GM12878 (cell line): ENCODE results near the gene ENDOU. TPM values are rescaled to one million over a fixed set of nuclear protein-coding genes. Genes with fewer than 3 reads are reported as not detected.
A peak's percentile ranks its signal among the peaks of the same experiment; 100 is the strongest.

ENCODE experiments used
- ATF7 ChIP-seq: fragments of 450-650 bp; IDR thresholded peaks from 2 replicates; pipeline ENCODE4 v1.6.1; 2016; ENCODE audit warnings: low read depth, mild to moderate bottlenecking
- CBFB ChIP-seq: IDR thresholded peaks from 2 replicates; pipeline ENCODE4 v1.6.1; 2016; ENCODE audit warnings: antibody characterized with exemption, low read depth
- CBX3 ChIP-seq: fragments of 200-600 bp; sonication (generic); IDR thresholded peaks from 2 replicates; pipeline ENCODE4 v1.6.1; 2016; ENCODE audit warnings: low read depth, borderline replicate concordance
- CEBPB ChIP-seq, 2 experiments: fragments of 150-350 bp in 1 of 2; IDR thresholded peaks; 2 replicates each; pipeline ENCODE4 v1.6.1; 2012 to 2014; ENCODE audit warnings: low read depth in 2 of 2, low read length in 2 of 2, borderline replicate concordance in 1 of 2, inconsistent platforms in 1 of 2
- CHD4 ChIP-seq: fragments of 200-600 bp; sonication (generic); IDR thresholded peaks from 2 replicates; pipeline ENCODE4 v1.6.1; 2016; ENCODE audit warnings: mild to moderate bottlenecking
- ESRRA ChIP-seq: IDR thresholded peaks from 2 replicates; pipeline ENCODE4 v1.6.1; 2012; ENCODE audit warnings: mild to moderate bottlenecking, low read length, improper control_type of control experiment
- FOS ChIP-seq: IDR thresholded peaks from 3 replicates; pipeline ENCODE4 v1.6.1; 2011; ENCODE audit warnings: borderline replicate concordance; ENCODE audit not compliant: insufficient read length; ENCODE audit errors: extremely low read depth
- HDGF ChIP-seq: fragments of 450-650 bp; IDR thresholded peaks from 2 replicates; pipeline ENCODE4 v1.6.1; 2016; ENCODE audit warnings: antibody characterized with exemption
- MTA2 ChIP-seq: fragments of 450-650 bp; IDR thresholded peaks from 2 replicates; pipeline ENCODE4 v1.6.1; 2016; ENCODE audit warnings: low read depth, mild to moderate bottlenecking, moderate library complexity
- NFXL1 ChIP-seq: fragments of 450-650 bp; IDR thresholded peaks from 2 replicates; pipeline ENCODE4 v1.6.1; 2017; ENCODE audit warnings: antibody characterized with exemption, mild to moderate bottlenecking, borderline replicate concordance
- NR2F1 ChIP-seq: fragments of 450-650 bp; conservative IDR thresholded peaks from 2 replicates; pipeline ENCODE4 v1.6.1; 2017; ENCODE audit warnings: mild to moderate bottlenecking
- RBBP5 ChIP-seq: fragments of 200-600 bp; sonication (generic); conservative IDR thresholded peaks from 2 replicates; pipeline ENCODE4 v1.6.1; 2016
- RUNX3 ChIP-seq: IDR thresholded peaks from 2 replicates; pipeline ENCODE4 v1.6.1; 2012; ENCODE audit warnings: low read length, inconsistent platforms
- SMC3 ChIP-seq: IDR thresholded peaks from 2 replicates; pipeline ENCODE4 v1.6.1; 2011; ENCODE audit warnings: low read length, improper control_type of control experiment, borderline replicate concordance
- polyA plus RNA-seq, 11 experiments: library from polyadenylated mRNA; depleted of rRNA in 4 of 11; unstranded in 6 of 11; stranded (reverse) in 5 of 11; fragments of >200 nt; fragmentation: Nextera tagmentation in 4 of 11; fragmentation: Illumina TruSeq in 1 of 11; extraction: Ambion mirVana in 4 of 11; extraction: Trizol in 1 of 11; gene quantifications; 1 replicate in 1 of 11; 2 replicates in 10 of 11; pipeline versions ENCODE4 v1.2.1 to v1.2.3, GENCODE V29; 2011 to 2016; ENCODE audit warnings: inconsistent platforms in 2 of 11, missing spikeins in 2 of 11, low read depth in 1 of 11
- total RNA-seq, 4 experiments: library from RNA; depleted of rRNA in 3 of 4; stranded (reverse); fragments of >200 nt in 3 of 4; fragmentation: Illumina TruSeq in 1 of 4; extraction: Trizol in 1 of 4; gene quantifications; 2 replicates each; pipeline versions ENCODE4 v1.2.1 to v1.2.3, GENCODE V29; 2013 to 2021
- TF ChIP-seq, protein P1 (sequence below): IDR thresholded peaks from 2 replicates; pipeline ENCODE4 v1.6.1; 2011; ENCODE audit warnings: low read depth, low read length, improper control_type of control experiment, borderline replicate concordance
- TF ChIP-seq, protein P2 (sequence below): fragments of 450-650 bp; IDR thresholded peaks from 2 replicates; pipeline ENCODE4 v1.6.1; 2017; ENCODE audit warnings: mild to moderate bottlenecking, moderate library complexity
- TF ChIP-seq, protein P3 (sequence below): fragments of 450-650 bp; IDR thresholded peaks from 2 replicates; pipeline ENCODE4 v1.6.1; 2017; ENCODE audit warnings: borderline replicate concordance
- TF ChIP-seq, protein P4 (sequence below): fragments of 450-650 bp; IDR thresholded peaks from 2 replicates; pipeline ENCODE4 v1.6.1; 2016; ENCODE audit warnings: mild to moderate bottlenecking
- TF ChIP-seq, protein P5 (sequence below): fragments of 450-650 bp; formaldehyde crosslinking; IDR thresholded peaks from 2 replicates; pipeline ENCODE4 v1.4.0; 2020; ENCODE audit warnings: mild to moderate bottlenecking, moderate library complexity

ENDOU gene
- total and polyA plus RNA-seq, 10 of the 15 experiments (the other 5 are each of a cell fraction or from before 2014, with no cell fraction given) = 0.03 to 0.17 (median 0.10) TPM; not detected in 4

DNA sequence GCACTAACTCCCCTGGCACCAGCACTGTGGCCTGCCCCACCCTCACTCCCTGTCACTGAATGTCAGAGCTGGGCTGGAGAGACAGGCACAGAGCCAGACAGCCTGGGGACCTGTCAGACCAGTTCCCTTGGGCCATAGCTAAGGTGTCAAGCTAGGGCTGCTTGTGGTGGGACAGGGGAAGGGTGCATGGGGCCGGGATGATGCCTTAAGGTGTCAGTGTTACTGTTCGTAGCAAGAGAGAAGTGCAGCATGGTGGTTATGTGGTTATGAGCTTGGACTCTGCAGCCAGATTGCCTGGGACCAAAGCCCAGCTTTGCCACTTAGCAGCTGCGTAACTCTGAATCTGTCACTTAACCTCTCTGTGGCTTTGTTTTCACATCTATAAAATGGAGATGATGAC is 29.6 kb upstream of the ENDOU start (continued):
- TF ChIP-seq SMC3 (no peak), FOS (no peak), MTA2 (no peak), NFXL1 (no peak), CHD4 (no peak), ESRRA (no peak), ATF7 (no peak), NR2F1 (no peak), CBFB (no peak), CBX3 (no peak), RBBP5 (no peak), CEBPB (IDR thresholded peaks at IDR 0.05; ENCODE audit: borderline replicate concordance in 1 of 2, low read depth in 2 of 2, low read length in 2 of 2) (no peak), HDGF (peak; percentile 20; the same call in 1 of the 2 replicates), RUNX3 (peak; percentile 61)
- TF ChIP-seq, protein P1, sequence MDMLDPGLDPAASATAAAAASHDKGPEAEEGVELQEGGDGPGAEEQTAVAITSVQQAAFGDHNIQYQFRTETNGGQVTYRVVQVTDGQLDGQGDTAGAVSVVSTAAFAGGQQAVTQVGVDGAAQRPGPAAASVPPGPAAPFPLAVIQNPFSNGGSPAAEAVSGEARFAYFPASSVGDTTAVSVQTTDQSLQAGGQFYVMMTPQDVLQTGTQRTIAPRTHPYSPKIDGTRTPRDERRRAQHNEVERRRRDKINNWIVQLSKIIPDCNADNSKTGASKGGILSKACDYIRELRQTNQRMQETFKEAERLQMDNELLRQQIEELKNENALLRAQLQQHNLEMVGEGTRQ = no peak
- TF ChIP-seq, protein P2, sequence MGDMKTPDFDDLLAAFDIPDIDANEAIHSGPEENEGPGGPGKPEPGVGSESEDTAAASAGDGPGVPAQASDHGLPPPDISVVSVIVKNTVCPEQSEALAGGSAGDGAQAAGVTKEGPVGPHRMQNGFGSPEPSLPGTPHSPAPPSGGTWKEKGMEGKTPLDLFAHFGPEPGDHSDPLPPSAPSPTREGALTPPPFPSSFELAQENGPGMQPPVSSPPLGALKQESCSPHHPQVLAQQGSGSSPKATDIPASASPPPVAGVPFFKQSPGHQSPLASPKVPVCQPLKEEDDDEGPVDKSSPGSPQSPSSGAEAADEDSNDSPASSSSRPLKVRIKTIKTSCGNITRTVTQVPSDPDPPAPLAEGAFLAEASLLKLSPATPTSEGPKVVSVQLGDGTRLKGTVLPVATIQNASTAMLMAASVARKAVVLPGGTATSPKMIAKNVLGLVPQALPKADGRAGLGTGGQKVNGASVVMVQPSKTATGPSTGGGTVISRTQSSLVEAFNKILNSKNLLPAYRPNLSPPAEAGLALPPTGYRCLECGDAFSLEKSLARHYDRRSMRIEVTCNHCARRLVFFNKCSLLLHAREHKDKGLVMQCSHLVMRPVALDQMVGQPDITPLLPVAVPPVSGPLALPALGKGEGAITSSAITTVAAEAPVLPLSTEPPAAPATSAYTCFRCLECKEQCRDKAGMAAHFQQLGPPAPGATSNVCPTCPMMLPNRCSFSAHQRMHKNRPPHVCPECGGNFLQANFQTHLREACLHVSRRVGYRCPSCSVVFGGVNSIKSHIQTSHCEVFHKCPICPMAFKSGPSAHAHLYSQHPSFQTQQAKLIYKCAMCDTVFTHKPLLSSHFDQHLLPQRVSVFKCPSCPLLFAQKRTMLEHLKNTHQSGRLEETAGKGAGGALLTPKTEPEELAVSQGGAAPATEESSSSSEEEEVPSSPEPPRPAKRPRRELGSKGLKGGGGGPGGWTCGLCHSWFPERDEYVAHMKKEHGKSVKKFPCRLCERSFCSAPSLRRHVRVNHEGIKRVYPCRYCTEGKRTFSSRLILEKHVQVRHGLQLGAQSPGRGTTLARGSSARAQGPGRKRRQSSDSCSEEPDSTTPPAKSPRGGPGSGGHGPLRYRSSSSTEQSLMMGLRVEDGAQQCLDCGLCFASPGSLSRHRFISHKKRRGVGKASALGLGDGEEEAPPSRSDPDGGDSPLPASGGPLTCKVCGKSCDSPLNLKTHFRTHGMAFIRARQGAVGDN = no peak
- TF ChIP-seq, protein P3, sequence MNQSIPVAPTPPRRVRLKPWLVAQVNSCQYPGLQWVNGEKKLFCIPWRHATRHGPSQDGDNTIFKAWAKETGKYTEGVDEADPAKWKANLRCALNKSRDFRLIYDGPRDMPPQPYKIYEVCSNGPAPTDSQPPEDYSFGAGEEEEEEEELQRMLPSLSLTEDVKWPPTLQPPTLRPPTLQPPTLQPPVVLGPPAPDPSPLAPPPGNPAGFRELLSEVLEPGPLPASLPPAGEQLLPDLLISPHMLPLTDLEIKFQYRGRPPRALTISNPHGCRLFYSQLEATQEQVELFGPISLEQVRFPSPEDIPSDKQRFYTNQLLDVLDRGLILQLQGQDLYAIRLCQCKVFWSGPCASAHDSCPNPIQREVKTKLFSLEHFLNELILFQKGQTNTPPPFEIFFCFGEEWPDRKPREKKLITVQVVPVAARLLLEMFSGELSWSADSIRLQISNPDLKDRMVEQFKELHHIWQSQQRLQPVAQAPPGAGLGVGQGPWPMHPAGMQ = no peak
- TF ChIP-seq, protein P4, sequence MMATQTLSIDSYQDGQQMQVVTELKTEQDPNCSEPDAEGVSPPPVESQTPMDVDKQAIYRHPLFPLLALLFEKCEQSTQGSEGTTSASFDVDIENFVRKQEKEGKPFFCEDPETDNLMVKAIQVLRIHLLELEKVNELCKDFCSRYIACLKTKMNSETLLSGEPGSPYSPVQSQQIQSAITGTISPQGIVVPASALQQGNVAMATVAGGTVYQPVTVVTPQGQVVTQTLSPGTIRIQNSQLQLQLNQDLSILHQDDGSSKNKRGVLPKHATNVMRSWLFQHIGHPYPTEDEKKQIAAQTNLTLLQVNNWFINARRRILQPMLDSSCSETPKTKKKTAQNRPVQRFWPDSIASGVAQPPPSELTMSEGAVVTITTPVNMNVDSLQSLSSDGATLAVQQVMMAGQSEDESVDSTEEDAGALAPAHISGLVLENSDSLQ = no peak
- TF ChIP-seq, protein P5, sequence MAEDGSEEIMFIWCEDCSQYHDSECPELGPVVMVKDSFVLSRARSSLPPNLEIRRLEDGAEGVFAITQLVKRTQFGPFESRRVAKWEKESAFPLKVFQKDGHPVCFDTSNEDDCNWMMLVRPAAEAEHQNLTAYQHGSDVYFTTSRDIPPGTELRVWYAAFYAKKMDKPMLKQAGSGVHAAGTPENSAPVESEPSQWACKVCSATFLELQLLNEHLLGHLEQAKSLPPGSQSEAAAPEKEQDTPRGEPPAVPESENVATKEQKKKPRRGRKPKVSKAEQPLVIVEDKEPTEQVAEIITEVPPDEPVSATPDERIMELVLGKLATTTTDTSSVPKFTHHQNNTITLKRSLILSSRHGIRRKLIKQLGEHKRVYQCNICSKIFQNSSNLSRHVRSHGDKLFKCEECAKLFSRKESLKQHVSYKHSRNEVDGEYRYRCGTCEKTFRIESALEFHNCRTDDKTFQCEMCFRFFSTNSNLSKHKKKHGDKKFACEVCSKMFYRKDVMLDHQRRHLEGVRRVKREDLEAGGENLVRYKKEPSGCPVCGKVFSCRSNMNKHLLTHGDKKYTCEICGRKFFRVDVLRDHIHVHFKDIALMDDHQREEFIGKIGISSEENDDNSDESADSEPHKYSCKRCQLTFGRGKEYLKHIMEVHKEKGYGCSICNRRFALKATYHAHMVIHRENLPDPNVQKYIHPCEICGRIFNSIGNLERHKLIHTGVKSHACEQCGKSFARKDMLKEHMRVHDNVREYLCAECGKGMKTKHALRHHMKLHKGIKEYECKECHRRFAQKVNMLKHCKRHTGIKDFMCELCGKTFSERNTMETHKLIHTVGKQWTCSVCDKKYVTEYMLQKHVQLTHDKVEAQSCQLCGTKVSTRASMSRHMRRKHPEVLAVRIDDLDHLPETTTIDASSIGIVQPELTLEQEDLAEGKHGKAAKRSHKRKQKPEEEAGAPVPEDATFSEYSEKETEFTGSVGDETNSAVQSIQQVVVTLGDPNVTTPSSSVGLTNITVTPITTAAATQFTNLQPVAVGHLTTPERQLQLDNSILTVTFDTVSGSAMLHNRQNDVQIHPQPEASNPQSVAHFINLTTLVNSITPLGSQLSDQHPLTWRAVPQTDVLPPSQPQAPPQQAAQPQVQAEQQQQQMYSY (CRISPR knock-in tag) = no peak
